Measurements from ENCODE around the gene BZW2. TPM values are rescaled to one million over a fixed set of nuclear protein-coding genes. Genes with fewer than 3 reads are reported as not detected.
"Not testable (repeated sequence)": the region's sequence is repeated elsewhere in the genome, so short reads cannot be mapped to it uniquely, and the experiment has no call there.

Gene BZW2
- total and polyA plus RNA-seq, 2 experiments from 2014 or later = 72.1 to 96.7 TPM

DNA sequence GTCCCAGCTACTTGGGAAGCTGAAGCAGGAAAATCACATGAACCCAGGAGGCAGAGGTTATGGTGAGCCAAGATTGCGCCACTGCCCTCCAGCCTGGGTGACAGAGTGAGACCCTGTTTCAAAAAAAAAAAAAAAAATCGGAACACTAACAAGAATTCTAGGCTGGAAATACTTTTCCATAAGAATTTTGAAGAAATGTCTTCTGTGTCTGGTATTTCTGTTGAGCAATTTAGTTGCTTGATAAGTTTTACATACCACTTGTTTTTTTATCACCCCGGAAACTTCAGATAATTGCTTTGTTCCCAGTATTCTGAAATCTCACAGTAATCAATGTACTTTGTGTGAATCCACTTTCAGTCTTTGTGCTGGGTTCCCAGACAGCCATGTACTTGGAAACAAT, 25.8 kb downstream of the BZW2 start:
- Histone ChIP-seq H3K27ac (no peak overlapping the region), H2AFZ (no peak overlapping the region), H3K9me3 (ENCODE audit: low read depth) (no peaks in the 10 kb centered on the region), H4K20me1 (ENCODE audit: insufficient read depth, poor library complexity, severe bottlenecking) (no peaks in the 10 kb centered on the region), H3K79me2 (peaks cover 64% of the 10 kb centered on the region), H3K4me1 (ENCODE audit: insufficient read depth) (peaks cover 18% of the 10 kb centered on the region), H3K36me3 (replicated peaks; ENCODE audit: insufficient read depth, low read depth) (no peaks in the 10 kb centered on the region), H3K4me3 (no peak overlapping the region), H3K27me3 (no peaks in the 10 kb centered on the region), H3K4me2 (no peak overlapping the region), H3K9me2 (replicated peaks; ENCODE audit: insufficient read depth) (no peaks in the 10 kb centered on the region)
- TF ChIP-seq EZH2 (IDR thresholded peaks at IDR 0.05; ENCODE audit: borderline replicate concordance) = no peak
- TF ChIP-seq EZH2phosphoT487 (IDR thresholded peaks at IDR 0.05; ENCODE audit: low read depth, severe bottlenecking, unreplicated experiment) = no peak
- TF ChIP-seq, protein P1, sequence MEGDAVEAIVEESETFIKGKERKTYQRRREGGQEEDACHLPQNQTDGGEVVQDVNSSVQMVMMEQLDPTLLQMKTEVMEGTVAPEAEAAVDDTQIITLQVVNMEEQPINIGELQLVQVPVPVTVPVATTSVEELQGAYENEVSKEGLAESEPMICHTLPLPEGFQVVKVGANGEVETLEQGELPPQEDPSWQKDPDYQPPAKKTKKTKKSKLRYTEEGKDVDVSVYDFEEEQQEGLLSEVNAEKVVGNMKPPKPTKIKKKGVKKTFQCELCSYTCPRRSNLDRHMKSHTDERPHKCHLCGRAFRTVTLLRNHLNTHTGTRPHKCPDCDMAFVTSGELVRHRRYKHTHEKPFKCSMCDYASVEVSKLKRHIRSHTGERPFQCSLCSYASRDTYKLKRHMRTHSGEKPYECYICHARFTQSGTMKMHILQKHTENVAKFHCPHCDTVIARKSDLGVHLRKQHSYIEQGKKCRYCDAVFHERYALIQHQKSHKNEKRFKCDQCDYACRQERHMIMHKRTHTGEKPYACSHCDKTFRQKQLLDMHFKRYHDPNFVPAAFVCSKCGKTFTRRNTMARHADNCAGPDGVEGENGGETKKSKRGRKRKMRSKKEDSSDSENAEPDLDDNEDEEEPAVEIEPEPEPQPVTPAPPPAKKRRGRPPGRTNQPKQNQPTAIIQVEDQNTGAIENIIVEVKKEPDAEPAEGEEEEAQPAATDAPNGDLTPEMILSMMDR (IDR thresholded peaks at IDR 0.05; ENCODE audit: poor library complexity) = no peak
- WGBS (ENCODE audit: low lambda C conversion rate, missing lambda C conversion rate) = 90% methylated on average over 3 of the region's 3 CpGs
- DNase-seq (ENCODE audit: low spot score) = no peak

DNA sequence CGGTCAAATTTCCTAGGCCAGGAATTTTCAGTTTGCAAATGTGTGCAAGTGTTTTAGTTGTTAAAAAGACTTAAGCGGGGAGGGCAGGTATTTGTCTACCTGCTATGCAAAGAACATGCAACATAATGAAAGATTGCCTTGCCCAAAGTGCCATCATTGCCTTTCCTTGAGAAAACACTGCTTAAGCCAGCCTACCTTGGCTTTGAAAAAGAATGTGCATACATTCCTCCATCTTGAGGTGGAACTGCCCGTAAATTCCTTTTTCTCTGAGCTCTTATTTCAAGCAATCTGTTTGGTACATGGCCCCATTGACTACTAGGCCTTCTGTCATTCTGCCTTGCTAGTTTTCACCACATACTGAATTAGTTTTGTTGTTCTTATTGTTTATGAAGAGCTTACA, 29.3 kb downstream of the BZW2 start:
- no peak for DNase-seq (ENCODE audit: low spot score)
- TF ChIP-seq EZH2phosphoT487 (IDR thresholded peaks at IDR 0.05; ENCODE audit: low read depth, severe bottlenecking, unreplicated experiment) = no peak
- no peak for TF ChIP-seq EZH2 (IDR thresholded peaks at IDR 0.05; ENCODE audit: borderline replicate concordance)
- TF ChIP-seq, protein P1 (IDR thresholded peaks at IDR 0.05; ENCODE audit: poor library complexity) = no peak
- WGBS (ENCODE audit: low lambda C conversion rate, missing lambda C conversion rate) = 85% methylated on average over 3 of the region's 3 CpGs

DNA sequence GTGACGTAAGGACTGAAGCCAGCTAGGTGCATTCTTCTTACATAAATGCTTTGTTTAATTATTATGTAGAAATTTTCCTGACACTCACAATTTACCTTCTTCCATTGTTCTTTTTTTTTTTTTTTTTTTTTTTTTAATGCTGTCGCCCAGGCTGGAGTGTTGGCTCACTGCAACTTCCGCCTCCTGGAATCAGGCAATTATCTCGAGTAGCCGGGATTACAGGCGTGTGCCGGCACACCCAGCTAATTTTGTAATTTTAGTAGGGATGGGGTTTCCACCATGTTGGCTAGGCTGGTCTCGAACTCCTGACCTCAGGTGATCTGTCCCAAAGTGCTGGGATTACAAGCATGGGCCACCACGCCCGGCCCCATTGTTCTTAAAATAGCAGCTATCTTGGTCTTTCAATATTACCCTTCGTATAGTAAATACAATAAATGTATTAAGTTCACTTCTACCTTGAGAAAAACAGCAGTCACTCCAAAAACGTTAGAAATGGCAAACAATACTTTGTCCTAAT, 32.1 kb downstream of the BZW2 start:
- Histone ChIP-seq H3K4me3 (no peak overlapping the region), H3K4me1 (ENCODE audit: insufficient read depth) (no peaks in the 10 kb centered on the region), H2AFZ (no peak overlapping the region), H3K9me2 (replicated peaks; ENCODE audit: insufficient read depth) (no peaks in the 10 kb centered on the region), H3K27ac (peak overlapping the region; percentile 59), H3K4me2 (peak overlapping the region; percentile 3), H3K79me2 (peaks cover 33% of the 10 kb centered on the region), H4K20me1 (ENCODE audit: insufficient read depth, poor library complexity, severe bottlenecking) (no peaks in the 10 kb centered on the region), H3K9me3 (ENCODE audit: low read depth) (no peaks in the 10 kb centered on the region), H3K36me3 (replicated peaks; ENCODE audit: insufficient read depth, low read depth) (no peaks in the 10 kb centered on the region), H3K27me3 (no peaks in the 10 kb centered on the region)
- no peak for DNase-seq (ENCODE audit: low spot score)
- TF ChIP-seq, protein P1 (IDR thresholded peaks at IDR 0.05; ENCODE audit: poor library complexity) = no peak
- TF ChIP-seq EZH2 (IDR thresholded peaks at IDR 0.05; ENCODE audit: borderline replicate concordance) = no peak
- TF ChIP-seq EZH2phosphoT487 (IDR thresholded peaks at IDR 0.05; ENCODE audit: low read depth, severe bottlenecking, unreplicated experiment) = no peak
- 89% methylated on average over 12 of the region's 12 CpGs for WGBS (ENCODE audit: low lambda C conversion rate, missing lambda C conversion rate)

More for the DNA sequence above, 29.3 kb downstream of the BZW2 start:
- Histone ChIP-seq H3K36me3 (replicated peaks; ENCODE audit: insufficient read depth, low read depth) (no peaks in the 10 kb centered on the region), H3K79me2 (peaks cover 54% of the 10 kb centered on the region), H3K27ac (no peak overlapping the region), H3K9me2 (replicated peaks; ENCODE audit: insufficient read depth) (no peaks in the 10 kb centered on the region), H2AFZ (no peak overlapping the region), H3K27me3 (no peaks in the 10 kb centered on the region), H3K4me1 (ENCODE audit: insufficient read depth) (no peaks in the 10 kb centered on the region), H3K4me2 (no peak overlapping the region), H3K4me3 (no peak overlapping the region), H4K20me1 (ENCODE audit: insufficient read depth, poor library complexity, severe bottlenecking) (no peaks in the 10 kb centered on the region), H3K9me3 (ENCODE audit: low read depth) (no peaks in the 10 kb centered on the region)

DNA sequence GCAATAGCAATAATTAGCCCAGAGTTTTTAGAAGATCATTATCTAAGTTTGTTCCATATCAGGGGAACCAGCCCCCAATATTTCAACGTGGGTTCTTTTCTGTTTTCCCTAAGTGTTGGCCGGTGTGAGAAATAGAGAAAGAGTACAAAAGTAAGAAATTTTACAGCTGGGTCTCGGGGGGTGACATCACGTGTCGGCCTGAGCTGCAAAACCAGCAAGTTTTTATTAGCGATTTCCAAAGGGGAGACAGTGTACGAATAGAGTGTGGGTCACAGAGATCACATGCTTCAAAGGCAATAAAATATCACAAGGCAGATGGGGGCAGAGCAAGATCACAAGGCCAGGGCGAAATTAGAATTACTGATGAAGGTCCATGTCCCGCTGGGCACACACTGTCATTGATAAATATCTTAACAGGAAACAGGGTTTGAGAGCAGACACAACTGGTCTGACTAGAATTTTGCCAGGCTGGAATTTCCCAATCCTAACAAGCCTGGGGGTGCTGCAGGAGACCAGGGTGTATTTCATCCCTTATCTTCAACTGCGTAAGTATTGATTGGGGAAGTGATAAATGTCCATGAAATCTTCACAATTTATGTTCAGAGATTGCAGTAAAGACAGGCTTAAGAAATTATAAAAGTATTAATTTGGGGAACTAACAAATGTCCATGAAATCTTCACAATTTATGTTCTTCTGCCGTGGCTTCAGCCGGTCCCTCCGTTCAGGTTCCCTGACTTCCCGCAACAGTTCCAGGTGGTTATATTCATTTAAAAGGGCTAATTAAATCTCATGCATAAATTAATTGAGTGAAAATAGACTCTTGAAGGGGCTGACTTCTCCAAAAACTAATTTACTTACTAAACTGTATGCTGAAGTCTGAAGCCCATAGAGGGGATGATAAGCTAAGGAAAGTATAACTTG, 32.9 kb downstream of the BZW2 start:
- not testable (repeated sequence) for DNase-seq (ENCODE audit: low spot score); H2AFZ ChIP-seq; H4K20me1 ChIP-seq (ENCODE audit: insufficient read depth, poor library complexity, severe bottlenecking); H3K4me1 ChIP-seq (ENCODE audit: insufficient read depth); H3K36me3 ChIP-seq (replicated peaks; ENCODE audit: insufficient read depth, low read depth); H3K27me3 ChIP-seq; H3K9me3 ChIP-seq (ENCODE audit: low read depth); H3K9me2 ChIP-seq (replicated peaks; ENCODE audit: insufficient read depth); H3K4me3 ChIP-seq
- Histone ChIP-seq H3K4me2 (peak overlapping the region; percentile 3), H3K79me2 (peaks cover 25% of the 10 kb centered on the region), H3K27ac (peak overlapping the region; percentile 59)
- 79% methylated on average over 14 of the region's 14 CpGs for WGBS (ENCODE audit: low lambda C conversion rate, missing lambda C conversion rate)

All from hepatocyte (in vitro differentiated cells).